Embryonic facial prominence (tissue), 1 donor: ENCODE data around the gene CSNK2A2.

Experiments used
- DNase-seq: peaks from one replicate; pipeline ENCODE4 v3.0.0-alpha.2; 2016; ENCODE audit errors: extremely low spot score

Gene CSNK2A2

GRCh38 chr16:58138852-58139251, 59.1 kb downstream of the CSNK2A2 start:
- DNase-seq = no peak

GRCh38 chr16:58137581-58137980, 60.3 kb downstream of the CSNK2A2 start:
- no peak for DNase-seq

GRCh38 chr16:58129097-58129936, 68.6 kb downstream of the CSNK2A2 start, which contains the start of gene CFAP20:
TSS of gene CFAP20 (minus strand) at chr16:58129381. CDS start at chr16:58129115, 266 bp downstream.
- DNase-seq = peak; percentile 100

GRCh38 chr16:58128711-58129096, 69.2 kb downstream of the CSNK2A2 start:
- no peak for DNase-seq

GRCh38 chr16:58128181-58128631, 69.7 kb downstream of the CSNK2A2 start:
- DNase-seq = no peak

GRCh38 chr16:58127634-58128033, 70.3 kb downstream of the CSNK2A2 start:
- DNase-seq = no peak

- DNase-seq = peak; percentile 53
Measured at GRCh38 chr16:58127033-58127556, 70.8 kb downstream of the CSNK2A2 start.

- DNase-seq = no peak
Measured at GRCh38 chr16:58126451-58126961, 71.4 kb downstream of the CSNK2A2 start.

GRCh38 chr16:58125781-58126335, 72.0 kb downstream of the CSNK2A2 start:
- DNase-seq = no peak

- DNase-seq = no peak
Measured at GRCh38 chr16:58125041-58125440, 72.9 kb downstream of the CSNK2A2 start.

- no peak for DNase-seq
Measured at GRCh38 chr16:58124601-58124915, 73.3 kb downstream of the CSNK2A2 start.

- no peak for DNase-seq
Measured at GRCh38 chr16:58123896-58124600, 73.9 kb downstream of the CSNK2A2 start.

GRCh38 chr16:58121132-58121531, 76.8 kb downstream of the CSNK2A2 start:
- DNase-seq = no peak

GRCh38 chr16:58120234-58120633, 77.7 kb downstream of the CSNK2A2 start:
- no peak for DNase-seq

- no peak for DNase-seq
Measured at GRCh38 chr16:58119509-58119845, 78.4 kb downstream of the CSNK2A2 start.

GRCh38 chr16:58118801-58119508, 79.0 kb downstream of the CSNK2A2 start:
- DNase-seq = no peak

GRCh38 chr16:58116529-58116928, 81.4 kb downstream of the CSNK2A2 start:
- DNase-seq = no peak

- no peak for DNase-seq
Measured at GRCh38 chr16:58116081-58116480, 81.8 kb downstream of the CSNK2A2 start.

GRCh38 chr16:58114827-58115825, 82.8 kb downstream of the CSNK2A2 start:
- DNase-seq = no peak

- no peak for DNase-seq
Measured at GRCh38 chr16:58111302-58111627, 86.6 kb downstream of the CSNK2A2 start.
